Endothelial cell of umbilical vein (primary cell): ENCODE data around the gene IRF8.

Experiments
- MAX ChIP-seq: IDR thresholded peaks from 2 replicates; pipeline ENCODE4 v1.6.1; 2011; ENCODE audit not compliant: insufficient read depth, insufficient read length
- MYC ChIP-seq: IDR thresholded peaks from one replicate; pipeline ENCODE4 v1.6.1; 2011; ENCODE audit warnings: mild to moderate bottlenecking, low read depth, low read length
- TF ChIP-seq, protein P1 (sequence below), 2 donors: IDR thresholded peaks; 1 replicate in 1 of 2; 2 replicates in 1 of 2; pipeline ENCODE4 v1.5.1; 2011; ENCODE audit warnings: low read length in 2 of 2, mild to moderate bottlenecking in 2 of 2, moderate library complexity in 2 of 2, control low read depth in 1 of 2, inconsistent platforms in 1 of 2, low read depth in 1 of 2; ENCODE audit not compliant: insufficient read depth in 1 of 2; ENCODE audit errors: extremely low read depth in 1 of 2

DNA sequence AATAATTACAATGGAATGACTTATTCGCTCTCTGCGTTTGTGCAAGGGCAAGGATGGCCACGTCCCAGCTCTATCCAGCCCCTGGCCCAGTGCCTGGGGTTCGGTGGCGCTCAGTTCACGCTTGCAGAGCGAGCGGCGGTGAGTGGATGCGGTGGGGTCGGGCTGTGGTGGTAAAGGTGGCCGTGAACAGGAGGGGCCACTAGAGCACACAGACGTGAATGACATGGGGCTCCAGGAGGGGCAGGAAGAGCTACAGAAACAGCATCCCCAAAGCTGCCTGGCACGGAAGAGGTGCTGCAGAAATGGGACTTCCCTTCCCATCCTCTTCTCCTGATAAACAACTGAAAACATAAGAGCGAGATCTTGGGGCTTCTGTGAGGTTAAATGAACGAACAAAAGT, 28.4 kb downstream of the IRF8 start:
- TF ChIP-seq, protein P1, sequence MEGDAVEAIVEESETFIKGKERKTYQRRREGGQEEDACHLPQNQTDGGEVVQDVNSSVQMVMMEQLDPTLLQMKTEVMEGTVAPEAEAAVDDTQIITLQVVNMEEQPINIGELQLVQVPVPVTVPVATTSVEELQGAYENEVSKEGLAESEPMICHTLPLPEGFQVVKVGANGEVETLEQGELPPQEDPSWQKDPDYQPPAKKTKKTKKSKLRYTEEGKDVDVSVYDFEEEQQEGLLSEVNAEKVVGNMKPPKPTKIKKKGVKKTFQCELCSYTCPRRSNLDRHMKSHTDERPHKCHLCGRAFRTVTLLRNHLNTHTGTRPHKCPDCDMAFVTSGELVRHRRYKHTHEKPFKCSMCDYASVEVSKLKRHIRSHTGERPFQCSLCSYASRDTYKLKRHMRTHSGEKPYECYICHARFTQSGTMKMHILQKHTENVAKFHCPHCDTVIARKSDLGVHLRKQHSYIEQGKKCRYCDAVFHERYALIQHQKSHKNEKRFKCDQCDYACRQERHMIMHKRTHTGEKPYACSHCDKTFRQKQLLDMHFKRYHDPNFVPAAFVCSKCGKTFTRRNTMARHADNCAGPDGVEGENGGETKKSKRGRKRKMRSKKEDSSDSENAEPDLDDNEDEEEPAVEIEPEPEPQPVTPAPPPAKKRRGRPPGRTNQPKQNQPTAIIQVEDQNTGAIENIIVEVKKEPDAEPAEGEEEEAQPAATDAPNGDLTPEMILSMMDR (IDR thresholded peaks at IDR 0.05; ENCODE audit: extremely low read depth in 1 of 2, insufficient read depth in 1 of 2, low read depth in 1 of 2, low read length in 2 of 2), result no peak
- TF ChIP-seq MYC (no peak), MAX (no peak)
